ENCODE results near the gene RIPOR2. TPM values are rescaled to one million over a fixed set of nuclear protein-coding genes. Genes with fewer than 3 reads are reported as not detected.
"Not testable (repeated sequence)": the region's sequence is repeated elsewhere in the genome, so short reads cannot be mapped to it uniquely, and the experiment has no call there.

Gene RIPOR2
- total RNA-seq, 4 donors from 2014 or later, result 1.2 to 16.7 (median 5.2) TPM

DNA sequence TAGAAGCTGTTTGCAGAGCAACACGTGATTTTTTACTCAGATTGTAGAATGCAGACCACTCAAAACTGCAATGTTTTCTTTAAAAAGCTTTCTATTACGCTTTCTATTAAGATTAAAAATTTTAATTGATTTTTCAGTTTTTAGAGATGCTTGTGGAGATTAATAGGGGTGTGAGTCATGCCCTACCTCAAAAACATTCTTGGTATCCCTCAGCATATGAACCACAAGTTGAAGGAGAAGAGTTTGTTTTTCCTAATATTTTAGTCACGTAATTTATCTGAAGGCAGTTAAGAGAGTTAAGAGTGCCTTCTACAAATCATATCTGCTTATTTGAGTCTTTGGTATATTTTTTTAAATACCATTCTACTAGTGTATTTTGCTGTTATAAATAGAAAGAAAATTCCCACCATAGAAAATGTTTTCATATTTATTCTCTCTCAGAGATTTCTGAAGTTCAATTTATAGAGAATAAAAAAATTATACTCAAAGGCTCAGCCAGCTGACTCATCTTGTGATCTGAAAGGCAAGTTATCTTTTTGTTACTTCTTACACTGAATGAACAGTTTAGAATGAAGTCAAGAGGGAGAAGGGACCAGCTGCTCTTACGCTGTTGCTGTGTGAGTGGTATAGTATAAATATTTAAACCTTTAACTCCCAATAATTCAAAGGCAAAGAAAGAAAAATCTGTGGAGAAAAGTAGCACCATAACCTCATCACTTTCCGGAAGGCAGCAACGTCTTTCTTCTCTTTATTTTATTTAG is 7.6 kb downstream of the RIPOR2 start:
- intact Hi-C loops (cut with DNase I; ENCODE audit: low total_unique reads) (no loop called here), in situ Hi-C loops (cut with MboI; ENCODE audit: low pct_ligation_motif_present in 1 of 4, low pct_unique_long_range_greater_than_20kb in 1 of 4, low sequenced_read_pairs in 3 of 4) (no loop called here)
- H3K27me3 ChIP-seq, result no peaks in the 10 kb centered on the region
- H3K4me3 ChIP-seq, result no peak overlapping the region
- H3K9me3 ChIP-seq, result no peaks in the 10 kb centered on the region
- no peak for TF ChIP-seq EP300 (IDR thresholded peaks at IDR 0.05; ENCODE audit: low read depth)
- TF ChIP-seq, protein P1, sequence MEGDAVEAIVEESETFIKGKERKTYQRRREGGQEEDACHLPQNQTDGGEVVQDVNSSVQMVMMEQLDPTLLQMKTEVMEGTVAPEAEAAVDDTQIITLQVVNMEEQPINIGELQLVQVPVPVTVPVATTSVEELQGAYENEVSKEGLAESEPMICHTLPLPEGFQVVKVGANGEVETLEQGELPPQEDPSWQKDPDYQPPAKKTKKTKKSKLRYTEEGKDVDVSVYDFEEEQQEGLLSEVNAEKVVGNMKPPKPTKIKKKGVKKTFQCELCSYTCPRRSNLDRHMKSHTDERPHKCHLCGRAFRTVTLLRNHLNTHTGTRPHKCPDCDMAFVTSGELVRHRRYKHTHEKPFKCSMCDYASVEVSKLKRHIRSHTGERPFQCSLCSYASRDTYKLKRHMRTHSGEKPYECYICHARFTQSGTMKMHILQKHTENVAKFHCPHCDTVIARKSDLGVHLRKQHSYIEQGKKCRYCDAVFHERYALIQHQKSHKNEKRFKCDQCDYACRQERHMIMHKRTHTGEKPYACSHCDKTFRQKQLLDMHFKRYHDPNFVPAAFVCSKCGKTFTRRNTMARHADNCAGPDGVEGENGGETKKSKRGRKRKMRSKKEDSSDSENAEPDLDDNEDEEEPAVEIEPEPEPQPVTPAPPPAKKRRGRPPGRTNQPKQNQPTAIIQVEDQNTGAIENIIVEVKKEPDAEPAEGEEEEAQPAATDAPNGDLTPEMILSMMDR (IDR thresholded peaks at IDR 0.05), result no peak
- TF ChIP-seq POLR2A (IDR thresholded peaks at IDR 0.05), result no peak
- TF ChIP-seq POLR2AphosphoS5 (IDR thresholded peaks at IDR 0.05), result no peak
- peaks cover 3 to 41% (median 10%) of the 10 kb centered on the region in 4 donors for H3K4me1 ChIP-seq
- H3K36me3 ChIP-seq, result no peaks in the 10 kb centered on the region
- 63 to 68% methylated on average over 6 of the region's 6 CpGs for WGBS, 2 donors (ENCODE audit: low coverage in 1 of 2)
- no peak for DNase-seq
- no peak overlapping the region for H3K27ac ChIP-seq

DNA sequence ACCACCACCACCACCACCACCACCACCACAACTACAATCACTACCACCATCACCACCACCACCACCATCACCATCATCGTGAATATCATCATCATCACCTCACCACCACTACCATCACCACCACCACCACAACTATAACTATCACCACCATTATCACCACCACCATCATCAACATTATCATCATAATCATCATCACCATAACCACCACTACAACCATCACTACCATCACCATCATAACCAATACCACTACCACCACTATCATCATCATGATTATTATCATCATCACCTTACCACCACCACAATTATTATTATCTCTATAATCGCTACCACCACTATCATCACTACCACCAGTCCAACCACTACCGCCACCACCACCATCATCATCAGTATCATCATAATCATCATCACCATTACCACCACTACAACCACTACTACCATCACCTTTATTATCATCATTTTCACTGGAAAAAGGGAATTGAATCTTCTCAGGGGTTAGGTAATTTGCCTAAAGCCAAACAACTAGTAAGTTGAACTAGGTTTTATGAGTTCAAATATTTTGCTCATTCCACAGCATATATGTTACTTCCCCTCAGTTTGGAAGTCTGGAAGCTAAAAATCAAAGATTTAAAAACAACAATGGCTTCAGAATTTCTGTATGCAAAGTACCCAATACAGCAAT is 8.3 kb downstream of the RIPOR2 start:
- Histone ChIP-seq H3K27me3 (no peaks in the 10 kb centered on the region), H3K36me3 (no peaks in the 10 kb centered on the region), H3K27ac (no peak overlapping the region), H3K4me1 (peaks cover 3 to 41% (median 10%) of the 10 kb centered on the region in 4 donors), H3K9me3 (no peaks in the 10 kb centered on the region), H3K4me3 (no peak overlapping the region)
- intact Hi-C loops (cut with DNase I; ENCODE audit: low total_unique reads), result no loop called here
- TF ChIP-seq POLR2A (IDR thresholded peaks at IDR 0.05) (no peak), POLR2AphosphoS5 (IDR thresholded peaks at IDR 0.05) (no peak), EP300 (IDR thresholded peaks at IDR 0.05; ENCODE audit: low read depth) (no peak)
- TF ChIP-seq, protein P1 (IDR thresholded peaks at IDR 0.05), result no peak
- in situ Hi-C loops (cut with MboI; ENCODE audit: low pct_ligation_motif_present in 1 of 4, low pct_unique_long_range_greater_than_20kb in 1 of 4, low sequenced_read_pairs in 3 of 4), result no loop called here
- DNase-seq, result no peak
- 83 to 91% methylated on average over 3 of the region's 3 CpGs for WGBS, 2 donors (ENCODE audit: low coverage in 1 of 2)

- H3K9me3 ChIP-seq; H3K27me3 ChIP-seq; H3K27ac ChIP-seq; H3K36me3 ChIP-seq; DNase-seq; intact Hi-C loops (cut with DNase I; ENCODE audit: low total_unique reads); in situ Hi-C loops (cut with MboI; ENCODE audit: low pct_ligation_motif_present in 1 of 4, low pct_unique_long_range_greater_than_20kb in 1 of 4, low sequenced_read_pairs in 3 of 4); H3K4me3 ChIP-seq: not testable (repeated sequence)
- 90 to 92% methylated on average over 3 of the region's 3 CpGs for WGBS, 2 donors (ENCODE audit: low coverage in 1 of 2)
- peaks cover 3 to 37% (median 10%) of the 10 kb centered on the region in 4 donors for H3K4me1 ChIP-seq
Measured at GRCh38 chr6:24926647-24927046, 9.1 kb downstream of the RIPOR2 start.

DNA sequence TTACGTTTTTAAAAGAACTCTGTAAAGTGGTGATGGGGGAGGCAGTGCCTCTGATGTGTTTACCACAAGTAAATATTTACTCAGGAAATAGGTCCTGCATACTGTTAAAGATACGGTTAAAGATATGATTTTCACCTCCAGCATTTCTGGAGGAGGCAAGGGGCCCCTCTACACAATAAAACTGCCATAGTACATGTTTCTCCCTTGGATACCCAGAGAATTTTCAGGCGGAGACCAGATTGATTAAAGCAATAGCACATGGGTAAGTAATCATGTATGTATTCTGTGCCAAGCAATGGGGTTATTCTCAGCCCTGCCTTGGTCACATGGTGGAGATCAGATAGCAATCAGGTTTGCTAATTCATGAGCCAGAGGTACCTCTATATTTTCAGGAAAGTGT is 9.6 kb downstream of the RIPOR2 start:
- DNase-seq, result no peak
- TF ChIP-seq POLR2A (IDR thresholded peaks at IDR 0.05) (no peak), EP300 (IDR thresholded peaks at IDR 0.05; ENCODE audit: low read depth) (no peak), POLR2AphosphoS5 (IDR thresholded peaks at IDR 0.05) (no peak)
- TF ChIP-seq, protein P1 (IDR thresholded peaks at IDR 0.05), result no peak
- peaks cover 0 to 32% (median 8%) of the 10 kb centered on the region in 4 donors for H3K4me1 ChIP-seq
- H3K9me3 ChIP-seq, result no peaks in the 10 kb centered on the region
- H3K4me3 ChIP-seq, result no peak overlapping the region
- no peak overlapping the region for H3K27ac ChIP-seq
- intact Hi-C loops (cut with DNase I; ENCODE audit: low total_unique reads) (no loop called here), in situ Hi-C loops (cut with MboI; ENCODE audit: low pct_ligation_motif_present in 1 of 4, low pct_unique_long_range_greater_than_20kb in 1 of 4, low sequenced_read_pairs in 3 of 4) (no loop called here)
- H3K36me3 ChIP-seq, result no peaks in the 10 kb centered on the region
- H3K27me3 ChIP-seq, result no peaks in the 10 kb centered on the region
- WGBS, 2 donors (ENCODE audit: low coverage in 1 of 2), result 33 to 34% methylated on average over 2 to 3 of the region's 3 CpGs

Data from transverse colon (tissue), 4 donors.